HepG2 (cell line): ENCODE measurements around the gene TIMELESS. TPM values are rescaled to one million over a fixed set of nuclear protein-coding genes. Genes with fewer than 3 reads are reported as not detected.

ENCODE experiments used
- BRF2 ChIP-seq: sonication (generic); formaldehyde crosslinking; IDR thresholded peaks from 2 replicates; pipeline ENCODE4 v1.8.1; 2022; ENCODE audit warnings: mild to moderate bottlenecking, missing genetic modification reagents
- EHMT2 ChIP-seq: fragments of 200-600 bp; sonication (generic); IDR thresholded peaks from 2 replicates; pipeline ENCODE4 v1.7.0; 2017; ENCODE audit warnings: antibody characterized with exemption, low read depth, low read length, borderline replicate concordance
- HES4 ChIP-seq: sonication (generic); formaldehyde crosslinking; IDR thresholded peaks from 2 replicates; pipeline ENCODE4 v1.9.0; 2021; ENCODE audit warnings: mild to moderate bottlenecking, missing genetic modification reagents, borderline replicate concordance
- HMGXB3 ChIP-seq: sonication (generic); formaldehyde crosslinking; IDR thresholded peaks from 2 replicates; pipeline ENCODE4 v1.4.0; 2020; ENCODE audit warnings: missing genetic modification reagents, borderline replicate concordance
- JDP2 ChIP-seq: sonication (generic); formaldehyde crosslinking; IDR thresholded peaks from 2 replicates; pipeline ENCODE4 v1.8.1; 2022; ENCODE audit warnings: missing genetic modification reagents, borderline replicate concordance
- JUN ChIP-seq: sonication (generic); formaldehyde crosslinking; IDR thresholded peaks from 2 replicates; pipeline ENCODE4 v1.4.0; 2020; ENCODE audit warnings: mild to moderate bottlenecking, missing genetic modification reagents
- MAF1 ChIP-seq: sonication (generic); formaldehyde crosslinking; IDR thresholded peaks from 2 replicates; pipeline ENCODE4 v1.5.0; 2020; ENCODE audit warnings: missing genetic modification reagents, borderline replicate concordance
- PREB ChIP-seq: sonication (generic); formaldehyde crosslinking; IDR thresholded peaks from 2 replicates; pipeline ENCODE4 v1.4.0; 2020; ENCODE audit warnings: missing genetic modification reagents
- SCMH1 ChIP-seq: sonication (generic); formaldehyde crosslinking; IDR thresholded peaks from 2 replicates; pipeline ENCODE4 v1.9.0; 2021; ENCODE audit warnings: missing genetic modification reagents, mild to moderate bottlenecking, borderline replicate concordance
- TBX2 ChIP-seq: sonication (generic); formaldehyde crosslinking; IDR thresholded peaks from 2 replicates; pipeline ENCODE4 v1.5.0; 2020; ENCODE audit warnings: missing genetic modification reagents, mild to moderate bottlenecking, borderline replicate concordance
- TSC22D2 ChIP-seq: sonication (generic); formaldehyde crosslinking; IDR thresholded peaks from 2 replicates; pipeline ENCODE4 v1.5.1; 2020; ENCODE audit warnings: missing genetic modification reagents, mild to moderate bottlenecking, borderline replicate concordance
- ZBTB1 ChIP-seq: sonication (generic); formaldehyde crosslinking; IDR thresholded peaks from 2 replicates; pipeline ENCODE4 v1.4.0; 2020; ENCODE audit warnings: missing genetic modification reagents, borderline replicate concordance
- ZEB1 ChIP-seq: IDR thresholded peaks from 2 replicates; pipeline ENCODE4 v1.6.1; 2012; ENCODE audit warnings: mild to moderate bottlenecking, low read depth, inconsistent platforms; ENCODE audit not compliant: insufficient replicate concordance
- ZFY ChIP-seq: sonication (generic); formaldehyde crosslinking; IDR thresholded peaks from 2 replicates; pipeline ENCODE4 v1.4.0; 2020; ENCODE audit warnings: missing genetic modification reagents
- ZNF280B ChIP-seq: sonication (generic); formaldehyde crosslinking; IDR thresholded peaks from 2 replicates; pipeline ENCODE4 v1.5.0; 2020; ENCODE audit warnings: missing genetic modification reagents, mild to moderate bottlenecking, borderline replicate concordance
- ZNF362 ChIP-seq: sonication (generic); formaldehyde crosslinking; IDR thresholded peaks from 2 replicates; pipeline ENCODE4 v1.4.0; 2020; ENCODE audit warnings: missing genetic modification reagents, mild to moderate bottlenecking, borderline replicate concordance
- ZNF660 ChIP-seq: sonication (generic); formaldehyde crosslinking; IDR thresholded peaks from 2 replicates; pipeline ENCODE4 v1.5.1; 2020; ENCODE audit warnings: mild to moderate bottlenecking, low read depth, missing genetic modification reagents, borderline replicate concordance
- polyA plus RNA-seq, 8 experiments: library from polyadenylated mRNA; depleted of rRNA in 3 of 8; stranded (reverse) in 7 of 8; unstranded in 1 of 8; fragments of >200 nt; fragmentation: Illumina TruSeq in 4 of 8; extraction: Trizol in 4 of 8; gene quantifications; 2 replicates each; pipeline versions ENCODE4 v1.2.1 to v1.2.3, GENCODE V29; 2011 to 2016; ENCODE audit warnings: low read depth in 4 of 8, missing spikeins in 1 of 8, mixed read lengths in 1 of 8; ENCODE audit not compliant: insufficient read depth in 1 of 8
- total RNA-seq, 5 experiments: library from RNA; depleted of rRNA; stranded (reverse); fragments of >200 nt; fragmentation: Illumina TruSeq; extraction: Trizol; gene quantifications; 2 replicates each; pipeline ENCODE4 v1.2.3, GENCODE V29; 2016; ENCODE audit warnings: low read depth in 1 of 5

TIMELESS gene
- total and polyA plus RNA-seq, 2 of the 13 experiments (the other 11 are each of a cell fraction or from before 2014, with no cell fraction given): 4.0 to 20.3 TPM

- peak; percentile 85; the same call in 1 of the 2 replicates for TF ChIP-seq PREB (CRISPR knock-in tag)
- peak; percentile 95; the same call in 1 of the 2 replicates for TF ChIP-seq HES4 (CRISPR knock-in tag)
- TF ChIP-seq HMGXB3 (CRISPR knock-in tag): no peak
- 0 out of 2 replicates have a peak, but pooled peaks have one; percentile 35 for TF ChIP-seq BRF2 (CRISPR knock-in tag)
- no peak; the same call in 1 of the 2 replicates for TF ChIP-seq JDP2 (CRISPR knock-in tag)
- 0 out of 2 replicates have a peak, but pooled peaks have one; percentile 35 for TF ChIP-seq TSC22D2 (CRISPR knock-in tag)
- no peak for TF ChIP-seq ZNF362 (CRISPR knock-in tag)
- TF ChIP-seq ZNF280B (CRISPR knock-in tag): peak; percentile 83
- no peak for TF ChIP-seq ZNF660
- TF ChIP-seq SCMH1 (CRISPR knock-in tag): no peak
- TF ChIP-seq ZFY (CRISPR knock-in tag): peak; percentile 72
- TF ChIP-seq ZEB1: no peak
- TF ChIP-seq ZBTB1: no peak; the same call in 1 of the 2 replicates
- TF ChIP-seq EHMT2: no peak
- TF ChIP-seq MAF1 (CRISPR knock-in tag): peak; percentile 76
- TF ChIP-seq JUN (CRISPR knock-in tag): 0 out of 2 replicates have a peak, but pooled peaks have one; percentile 27
- TF ChIP-seq TBX2 (CRISPR knock-in tag): peak; percentile 67
Observed at GRCh38 chr12:56488041-56488955, 39.1 kb upstream of the TIMELESS start, which contains the start of gene GLS2 (continued).
